Psoas muscle (tissue), 8 donors: ENCODE data around the gene IGFL3. TPM values are rescaled to one million over a fixed set of nuclear protein-coding genes. Genes with fewer than 3 reads are reported as not detected.
A peak's percentile ranks its signal among the peaks of the same experiment; 100 is the strongest.
"Not testable (repeated sequence)": the region's sequence is repeated elsewhere in the genome, so short reads cannot be mapped to it uniquely, and the experiment has no call there.

Experiments
- ATAC-seq, 4 donors: fragments of 200-7000 bp; cut with Tn5 transposase; one replicate each; pipeline ENCODE4 v1.9.1; 2020; ENCODE audit warnings: moderate library complexity in 3 of 4, mild to moderate bottlenecking in 2 of 4
- DNase-seq, 2 donors: peaks; one replicate each; pipeline ENCODE4 v3.0.0-alpha.2; 2020
- H3K27ac ChIP-seq: fragments of 200-600 bp; one replicate; pipeline ENCODE4 v1.8.0; 2022
- H3K27me3 ChIP-seq, 3 donors: fragments of 200-600 bp in 1 of 3; one replicate each; pipeline versions ENCODE4 v1.6.1 to v1.8.0; 2013 to 2022; ENCODE audit warnings: low read length in 2 of 3, mild to moderate bottlenecking in 2 of 3, moderate library complexity in 1 of 3; ENCODE audit not compliant: insufficient read depth in 3 of 3
- H3K36me3 ChIP-seq, 2 donors: fragments of 200-600 bp in 1 of 2; one replicate each; pipeline versions ENCODE4 v1.6.1 to v1.8.0; 2013 to 2022; ENCODE audit warnings: low read depth in 1 of 2, mild to moderate bottlenecking in 1 of 2, moderate library complexity in 1 of 2; ENCODE audit not compliant: insufficient read depth in 1 of 2
- H3K4me1 ChIP-seq: fragments of 200-600 bp; one replicate; pipeline ENCODE4 v1.8.0; 2022
- H3K4me3 ChIP-seq: fragments of 200-600 bp; one replicate; pipeline ENCODE4 v1.8.0; 2022; ENCODE audit warnings: mild to moderate bottlenecking
- H3K9me3 ChIP-seq: fragments of 200-600 bp; one replicate; pipeline ENCODE4 v1.8.0; 2022
- WGBS, 3 donors: extraction: QIAGEN DNeasy Blood & Tissue Kit; methylation state at CpG; one replicate each; pipeline versions ENCODE4 v1.1.6 to v1.1.7; 2013; 5-methylcytosine and 5-hydroxymethylcytosine counted together
- intact Hi-C, 2 donors: fragments of 100-400 bp; cut with DNase I; formaldehyde crosslinking; loops; one replicate each; pipeline versions ENCODE4 v1.11.0 to v1.14.2; 2022
- polyA plus RNA-seq, 3 donors: library from polyadenylated mRNA; stranded (reverse); fragments of 200-250 nt; gene quantifications; one replicate each; pipeline ENCODE4 v1.2.3, GENCODE V29; 2013
- total RNA-seq, 4 donors: library from RNA; stranded (reverse); fragmentation: NEBNext Ultra II Directional in 2 of 4; extraction: Animal tissue kit (Norgen Biotek cat#: 25700) in 2 of 4; gene quantifications; one replicate each; pipeline versions ENCODE4 v1.2.1 to v1.2.4, GENCODE V29; 2021 to 2023
- TF ChIP-seq, protein P1 (sequence below): fragments of 200-600 bp; IDR thresholded peaks from one replicate; pipeline ENCODE4 v1.8.0; 2022; ENCODE audit warnings: antibody characterized with exemption
- donor health status: healthy with polysubstance abuse.
- donor health status: DM: no; HTN: no; CAD: no; lungs with moderate emphysema.
- donor health status: Bipolar disorder and iron deficiency.
- donor health status: healthy.
- donor health status: DM: yes; HTN: yes; CAD: no.
- donor health status: DM: no; HTN: no; CAD: no.
- donor health status: DM: no; HTN: no; CAD: no.
- donor health status: DM: yes; HTN: yes; CAD: no.

Gene IGFL3
- total and polyA plus RNA-seq, 7 donors: not detected

- Histone ChIP-seq H3K27ac (no peak overlapping the region), H3K4me3 (no peak overlapping the region), H3K27me3 (peaks cover 7 to 51% (median 15%) of the 10 kb centered on the region in 3 donors), H3K36me3 (no peaks in the 10 kb centered on the region), H3K4me1 (no peaks in the 10 kb centered on the region), H3K9me3 (peaks cover 26% of the 10 kb centered on the region)
- TF ChIP-seq, protein P1, sequence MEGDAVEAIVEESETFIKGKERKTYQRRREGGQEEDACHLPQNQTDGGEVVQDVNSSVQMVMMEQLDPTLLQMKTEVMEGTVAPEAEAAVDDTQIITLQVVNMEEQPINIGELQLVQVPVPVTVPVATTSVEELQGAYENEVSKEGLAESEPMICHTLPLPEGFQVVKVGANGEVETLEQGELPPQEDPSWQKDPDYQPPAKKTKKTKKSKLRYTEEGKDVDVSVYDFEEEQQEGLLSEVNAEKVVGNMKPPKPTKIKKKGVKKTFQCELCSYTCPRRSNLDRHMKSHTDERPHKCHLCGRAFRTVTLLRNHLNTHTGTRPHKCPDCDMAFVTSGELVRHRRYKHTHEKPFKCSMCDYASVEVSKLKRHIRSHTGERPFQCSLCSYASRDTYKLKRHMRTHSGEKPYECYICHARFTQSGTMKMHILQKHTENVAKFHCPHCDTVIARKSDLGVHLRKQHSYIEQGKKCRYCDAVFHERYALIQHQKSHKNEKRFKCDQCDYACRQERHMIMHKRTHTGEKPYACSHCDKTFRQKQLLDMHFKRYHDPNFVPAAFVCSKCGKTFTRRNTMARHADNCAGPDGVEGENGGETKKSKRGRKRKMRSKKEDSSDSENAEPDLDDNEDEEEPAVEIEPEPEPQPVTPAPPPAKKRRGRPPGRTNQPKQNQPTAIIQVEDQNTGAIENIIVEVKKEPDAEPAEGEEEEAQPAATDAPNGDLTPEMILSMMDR: peak; percentile 59
- 44 to 56% (median 49%) methylated on average over 4 of the region's 4 CpGs for WGBS, 3 donors
- DNase-seq (no peak), ATAC-seq (peak in 3 of 4 donors; percentile 53 to 65 (median 61))
- intact Hi-C loops: loop anchor here (2.0 to 5.0 kb wide), 3 partner anchors 105 to 185 kb away; no protein-coding TSS in a partner anchor
Measured at GRCh38 chr19:46081928-46082727, 42.4 kb downstream of the IGFL3 start.

GRCh38 chr19:46080561-46080960, 43.9 kb downstream of the IGFL3 start:
- Histone ChIP-seq H3K4me3 (no peak overlapping the region), H3K4me1 (no peaks in the 10 kb centered on the region), H3K27ac (no peak overlapping the region), H3K9me3 (peaks cover 13% of the 10 kb centered on the region), H3K27me3 (peaks cover 7 to 66% (median 18%) of the 10 kb centered on the region in 3 donors), H3K36me3 (no peaks in the 10 kb centered on the region)
- TF ChIP-seq, protein P1: no peak
- ATAC-seq (no peak), DNase-seq (no peak)
- intact Hi-C loops: loop anchor here (5.0 kb wide), 2 partner anchors 107 to 187 kb away; no protein-coding TSS in a partner anchor
- 21 to 48% (median 34%) methylated on average over 3 of the region's 3 CpGs for WGBS, 3 donors

GRCh38 chr19:46079576-46079975, 44.9 kb downstream of the IGFL3 start:
- H3K4me1 ChIP-seq: no peaks in the 10 kb centered on the region
- TF ChIP-seq, protein P1: no peak
- ATAC-seq (no peak), DNase-seq (no peak)
- peaks cover 4% of the 10 kb centered on the region for H3K9me3 ChIP-seq
- no peak overlapping the region for H3K4me3 ChIP-seq
- peaks cover 5 to 68% (median 18%) of the 10 kb centered on the region in 3 donors for H3K27me3 ChIP-seq
- 76 to 84% (median 76%) methylated on average over 7 of the region's 7 CpGs for WGBS, 3 donors
- no peak overlapping the region for H3K27ac ChIP-seq
- H3K36me3 ChIP-seq: no peaks in the 10 kb centered on the region
- intact Hi-C loops: no loop called here

- H3K27me3 ChIP-seq: peaks cover 5 to 76% (median 18%) of the 10 kb centered on the region in 3 donors
- 23 to 28% (median 24%) methylated on average over 31 to 43 of the region's 71 CpGs for WGBS, 3 donors
- peak in 3 of 4 donors; percentile 46 to 69 (median 65) for ATAC-seq
Measured at GRCh38 chr19:46078573-46079332, 45.7 kb downstream of the IGFL3 start.

More at GRCh38 chr19:46078573-46079332, 45.7 kb downstream of the IGFL3 start:
- H3K27ac ChIP-seq, H3K36me3 ChIP-seq, DNase-seq, H3K9me3 ChIP-seq, H3K4me1 ChIP-seq, intact Hi-C loops, H3K4me3 ChIP-seq: not testable (repeated sequence)
- TF ChIP-seq, protein P1: peak; percentile 23
